HCT116 (cell line): ENCODE results near the gene HTRA3.

Experiments
- CBX3 ChIP-seq: IDR thresholded peaks from 2 replicates; pipeline ENCODE4 v1.6.1; 2012; ENCODE audit warnings: low read depth
- SIN3A ChIP-seq: IDR thresholded peaks from 2 replicates; pipeline ENCODE4 v1.6.1; 2012; ENCODE audit warnings: low read depth
- TF ChIP-seq, protein P1 (sequence below), 3 experiments: fragments of 200-600 bp in 1 of 3; sonication (generic) in 1 of 3; IDR thresholded peaks in 2 of 3; conservative IDR thresholded peaks in 1 of 3; 2 replicates each; pipeline ENCODE4 v1.5.1; 2012 to 2017; ENCODE audit warnings: low read depth in 2 of 3, low read length in 2 of 3, antibody characterized with exemption in 1 of 3, borderline replicate concordance in 1 of 3, control low read depth in 1 of 3, mild to moderate bottlenecking in 1 of 3, mixed read lengths in 1 of 3, mixed run types in 1 of 3, moderate library complexity in 1 of 3; ENCODE audit not compliant: insufficient read depth in 1 of 3

DNA sequence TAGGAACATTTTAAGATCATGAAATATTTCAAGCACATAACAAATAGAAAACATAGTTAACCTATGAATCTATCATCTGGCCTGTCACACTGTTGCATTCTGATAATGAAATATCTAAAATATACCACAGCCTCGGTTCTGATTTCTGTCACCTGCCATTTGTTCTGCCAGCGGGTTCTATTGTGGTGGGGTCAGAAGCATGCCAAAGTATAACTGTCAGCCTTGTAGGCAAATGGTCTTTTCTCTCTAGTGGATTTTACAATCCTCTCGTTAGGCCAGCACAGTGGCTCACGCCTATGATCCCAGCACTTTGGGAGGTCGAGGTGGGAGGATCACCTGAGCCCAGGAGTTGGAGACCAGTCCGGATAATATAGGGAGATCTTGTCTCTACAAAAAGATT lies 47.9 kb downstream of the HTRA3 start:
- TF ChIP-seq SIN3A, result no peak
- TF ChIP-seq, protein P1, sequence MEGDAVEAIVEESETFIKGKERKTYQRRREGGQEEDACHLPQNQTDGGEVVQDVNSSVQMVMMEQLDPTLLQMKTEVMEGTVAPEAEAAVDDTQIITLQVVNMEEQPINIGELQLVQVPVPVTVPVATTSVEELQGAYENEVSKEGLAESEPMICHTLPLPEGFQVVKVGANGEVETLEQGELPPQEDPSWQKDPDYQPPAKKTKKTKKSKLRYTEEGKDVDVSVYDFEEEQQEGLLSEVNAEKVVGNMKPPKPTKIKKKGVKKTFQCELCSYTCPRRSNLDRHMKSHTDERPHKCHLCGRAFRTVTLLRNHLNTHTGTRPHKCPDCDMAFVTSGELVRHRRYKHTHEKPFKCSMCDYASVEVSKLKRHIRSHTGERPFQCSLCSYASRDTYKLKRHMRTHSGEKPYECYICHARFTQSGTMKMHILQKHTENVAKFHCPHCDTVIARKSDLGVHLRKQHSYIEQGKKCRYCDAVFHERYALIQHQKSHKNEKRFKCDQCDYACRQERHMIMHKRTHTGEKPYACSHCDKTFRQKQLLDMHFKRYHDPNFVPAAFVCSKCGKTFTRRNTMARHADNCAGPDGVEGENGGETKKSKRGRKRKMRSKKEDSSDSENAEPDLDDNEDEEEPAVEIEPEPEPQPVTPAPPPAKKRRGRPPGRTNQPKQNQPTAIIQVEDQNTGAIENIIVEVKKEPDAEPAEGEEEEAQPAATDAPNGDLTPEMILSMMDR (IDR thresholded peaks at IDR 0.05 in 2 of 3, conservative IDR thresholded peaks at IDR 0.05 in 1 of 3; ENCODE audit: borderline replicate concordance in 1 of 3, insufficient read depth in 1 of 3, low read depth in 2 of 3, low read length in 2 of 3), result no peak
- no peak for TF ChIP-seq CBX3
